GM18505 (cell line): ENCODE data around the gene SS18L1.

Experiments used
- ATAC-seq: cut with Tn5 transposase; IDR thresholded peaks from one replicate; pipeline ENCODE4 v1.9.1; 2021; ENCODE audit not compliant: unreplicated experiment
- POLR2A ChIP-seq: IDR thresholded peaks from 4 replicates; pipeline ENCODE4 v1.6.1; 2011; ENCODE audit warnings: borderline replicate concordance; ENCODE audit not compliant: insufficient read depth, insufficient read length; ENCODE audit errors: extremely low read depth

The SS18L1 gene

GRCh38 chr20:62220666-62221568, 77.3 kb downstream of the SS18L1 start:
- TF ChIP-seq POLR2A, result no peak
- no peak for ATAC-seq

GRCh38 chr20:62222266-62222850, 78.8 kb downstream of the SS18L1 start:
- no peak for ATAC-seq
- no peak for TF ChIP-seq POLR2A

- ATAC-seq, result no peak
- no peak for TF ChIP-seq POLR2A
These were observed 79.4 kb downstream of the SS18L1 start for GRCh38 chr20:62222972-62223371.

DNA sequence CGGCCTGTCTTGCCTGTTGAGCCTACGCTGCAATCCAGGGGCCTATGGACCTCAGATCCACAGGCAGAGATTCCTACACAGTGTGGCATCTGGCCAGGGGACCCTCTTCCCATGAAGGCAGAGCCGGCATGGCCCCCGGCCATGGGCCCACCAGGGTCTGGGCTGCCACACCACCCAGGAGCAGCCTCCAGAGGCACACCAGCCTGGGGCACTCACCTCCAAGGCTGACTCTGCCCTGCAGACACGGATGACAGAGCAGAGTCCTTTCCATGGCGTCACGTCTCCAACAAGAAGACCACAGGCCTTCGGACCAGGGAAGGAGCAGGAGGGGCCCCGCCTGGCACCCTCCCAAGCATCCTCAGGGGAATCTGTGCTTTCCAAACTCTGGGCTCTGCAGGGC, 80.0 kb downstream of the SS18L1 start:
- no peak for TF ChIP-seq POLR2A
- ATAC-seq, result no peak

GRCh38 chr20:62224113-62224855, 80.7 kb downstream of the SS18L1 start:
- no peak for ATAC-seq
- no peak for TF ChIP-seq POLR2A

GRCh38 chr20:62225026-62225425, 81.5 kb downstream of the SS18L1 start:
- no peak for ATAC-seq
- TF ChIP-seq POLR2A, result no peak

- no peak for TF ChIP-seq POLR2A
These were observed 82.5 kb downstream of the SS18L1 start for GRCh38 chr20:62225820-62226635.

DNA sequence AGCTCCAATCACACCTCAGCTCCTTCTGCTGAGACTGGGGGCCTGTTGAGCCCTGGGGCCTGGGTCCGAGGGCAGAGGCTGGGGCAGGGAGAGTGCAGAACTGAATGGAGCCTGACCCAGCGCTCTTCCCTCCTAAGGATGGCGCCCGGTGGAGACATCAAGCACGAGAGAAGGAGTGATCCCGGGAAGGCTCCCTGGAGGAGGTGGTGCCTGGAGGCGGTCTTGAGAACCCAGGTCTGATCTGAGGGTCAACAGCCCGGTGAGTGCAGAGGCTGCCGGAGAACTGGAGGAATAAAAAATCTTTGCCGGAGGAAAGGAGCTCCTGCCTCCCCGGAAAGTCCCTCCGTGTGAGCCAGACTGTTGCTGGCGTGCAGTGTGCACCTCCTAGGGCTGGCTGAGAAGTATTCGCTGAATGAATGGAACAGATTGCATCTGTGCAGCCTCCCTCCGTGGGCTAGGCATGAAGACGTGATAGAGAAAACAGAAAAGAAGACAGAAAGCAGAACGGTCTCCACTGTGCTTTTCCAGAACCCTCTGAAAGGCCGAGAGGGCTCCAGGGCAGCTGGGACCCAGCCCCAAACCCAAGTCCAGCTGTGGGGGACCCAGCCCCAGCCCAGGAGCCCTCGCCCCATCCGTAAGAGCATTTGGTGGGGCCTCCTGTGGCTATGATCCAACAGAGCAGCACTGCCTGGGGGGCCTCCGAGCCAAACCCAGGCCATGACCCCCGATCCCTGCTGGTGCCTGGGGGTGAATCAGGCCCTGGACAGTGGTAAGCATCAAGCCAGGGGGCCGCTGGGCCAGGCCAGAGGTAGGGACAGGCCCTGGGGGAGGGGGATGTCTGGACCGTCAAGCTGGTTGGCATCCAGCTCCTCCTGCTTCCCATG, 83.4 kb downstream of the SS18L1 start:
- ATAC-seq, result no peak
- no peak for TF ChIP-seq POLR2A

More at GRCh38 chr20:62225820-62226635, 82.5 kb downstream of the SS18L1 start:
- no peak for ATAC-seq

DNA sequence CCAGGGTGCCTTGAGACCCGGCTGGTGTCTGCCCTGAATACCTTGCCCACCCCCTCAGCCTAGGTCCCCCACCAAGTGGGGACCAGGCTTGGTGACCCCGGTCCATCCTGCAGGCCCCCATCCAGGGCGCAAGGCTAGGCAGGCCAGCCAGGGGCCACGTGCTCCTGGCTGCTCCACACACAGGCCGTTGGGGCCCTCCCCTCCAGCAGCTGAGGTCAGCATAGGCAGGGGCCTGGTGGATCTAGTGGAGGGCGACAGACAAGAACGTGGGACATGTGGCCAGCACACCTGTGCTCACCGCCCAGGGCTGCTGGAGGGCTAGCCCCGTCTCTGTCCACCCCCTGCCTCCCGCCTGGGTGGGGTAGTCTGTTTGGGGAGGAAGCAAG, 84.0 kb downstream of the SS18L1 start:
- TF ChIP-seq POLR2A, result no peak
- no peak for ATAC-seq

DNA sequence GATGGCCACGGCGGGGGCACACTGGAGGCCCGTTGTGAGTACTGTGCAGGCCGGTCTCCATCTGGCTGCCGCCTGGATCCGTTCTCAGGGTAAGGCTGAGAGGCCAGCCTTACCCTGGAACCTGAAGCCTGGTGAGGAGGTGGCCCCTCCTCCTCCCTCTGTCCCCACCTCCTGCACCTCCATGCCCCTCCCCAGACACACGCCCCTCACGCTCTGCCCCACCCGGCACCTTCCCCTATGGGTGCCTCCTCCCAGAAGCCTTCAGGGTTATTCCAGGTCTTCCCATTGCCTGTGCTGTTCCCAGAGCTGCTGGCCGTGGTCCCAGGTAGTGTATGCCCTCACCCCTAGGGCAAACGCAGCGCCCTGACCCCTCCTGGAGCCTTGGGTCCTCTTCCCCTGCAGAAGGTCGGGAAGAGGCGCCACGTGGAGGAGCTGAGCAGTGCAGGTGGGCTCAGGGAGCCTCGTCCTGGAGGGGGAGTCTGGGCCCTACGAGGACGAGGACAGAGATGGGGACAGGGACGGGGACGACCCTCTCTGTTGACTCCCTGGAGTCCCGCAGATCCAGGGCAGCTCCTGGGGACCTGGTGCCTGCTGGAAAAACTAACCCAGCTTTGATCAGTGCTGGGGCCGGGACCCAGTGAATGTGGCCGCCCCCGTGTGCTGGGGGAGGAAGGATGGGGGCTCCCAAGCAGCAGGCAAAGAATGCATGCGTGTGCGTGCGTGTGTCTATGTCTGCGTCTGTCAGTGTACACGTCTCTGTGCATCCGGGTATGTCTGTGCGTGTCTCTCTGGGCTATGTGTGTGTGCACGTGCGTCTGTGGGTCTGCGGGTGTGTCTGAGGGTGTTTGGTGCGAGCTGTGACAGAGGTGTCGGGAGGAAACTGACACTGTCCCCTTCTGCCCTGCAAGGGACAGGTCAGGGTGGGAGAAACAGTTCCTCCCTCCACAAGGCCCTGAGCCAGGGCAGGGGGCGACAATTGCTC, 84.7 kb downstream of the SS18L1 start:
- no peak for ATAC-seq
- TF ChIP-seq POLR2A, result no peak

GRCh38 chr20:62228982-62229545, 85.5 kb downstream of the SS18L1 start:
- no peak for ATAC-seq

GRCh38 chr20:62229667-62230066, 86.1 kb downstream of the SS18L1 start:
- ATAC-seq, result no peak
- no peak for TF ChIP-seq POLR2A

More at GRCh38 chr20:62228982-62229545, 85.5 kb downstream of the SS18L1 start:
- no peak for TF ChIP-seq POLR2A
